K562 (cell line): ENCODE data around the gene PLCB4. TPM values are rescaled to one million over a fixed set of nuclear protein-coding genes. Genes with fewer than 3 reads are reported as not detected.

Experiments used
- ATAC-seq: fragments of 200-7000 bp; cut with Tn5 transposase; 3 replicates; pipeline ENCODE4 v1.9.1; 2020; ENCODE audit warnings: moderate library complexity
- BruUV-seq: library from RNA; stranded (reverse); fragments of 400-500 nt; replicated peaks from 2 replicates; lab custom pipeline; 2021; lab: Mats Ljungman, UMichigan
- CTCF ChIA-PET: fragments of 300-600 bp; formaldehyde crosslinking; extraction: SDS; loops from one replicate; lab custom pipeline; 2021; ENCODE audit warnings: low intra/inter-chr PET ratio; lab: Yijun Ruan, JAX
- POLR2A ChIA-PET: fragments of 300-600, 350-650 bp; sonication (Branson Sonifier 250); formaldehyde crosslinking; extraction: SDS; loops from one replicate; lab custom pipeline; 2021; ENCODE audit warnings: antibody characterized with exemption, inconsistent platforms; lab: Yijun Ruan, JAX
- DNase-seq, 4 experiments: peaks; one replicate each; pipeline versions ENCODE4 v3.0.0 to v3.0.0-alpha.2; 2011 to 2018; ENCODE audit warnings: low spot score in 3 of 4, mixed read lengths in 3 of 4; ENCODE audit errors: extremely low read depth in 1 of 4
- FAIRE-seq: peaks from 2 replicates; lab custom pipeline; 2011; peaks lifted over from hg19 to GRCh38; lab: Jason Lieb, UNC
- H2AFZ ChIP-seq: 2 replicates; pipeline ENCODE4 v1.6.0; 2011; ENCODE audit warnings: low read depth, low read length, control low read depth, inconsistent platforms
- H3K27ac ChIP-seq: fragments of 200-600 bp; 3 replicates; pipeline ENCODE4 v1.8.0; 2011; ENCODE audit warnings: low read depth, mild to moderate bottlenecking, control low read depth, inconsistent platforms, low read length, moderate library complexity, mixed read lengths; ENCODE audit errors: extremely low read depth
- H3K27me3 ChIP-seq, 2 experiments: fragments of 300-600 bp in 1 of 2; 2 replicates in 1 of 2; 3 replicates in 1 of 2; pipeline versions ENCODE4 v1.6.0 to v1.8.0; 2011; ENCODE audit warnings: inconsistent platforms in 2 of 2, low read length in 2 of 2, mild to moderate bottlenecking in 1 of 2, mixed read lengths in 1 of 2, moderate library complexity in 1 of 2; ENCODE audit not compliant: control insufficient read depth in 2 of 2, insufficient read depth in 2 of 2
- H3K36me3 ChIP-seq: fragments of 300-600 bp; 3 replicates; pipeline ENCODE4 v1.8.0; 2011; ENCODE audit warnings: mild to moderate bottlenecking, low read length, inconsistent platforms; ENCODE audit not compliant: control insufficient read depth, insufficient read depth
- H3K4me1 ChIP-seq, 2 experiments: fragments of 200-600 bp in 1 of 2; replicated peaks in 1 of 2; 2 replicates in 1 of 2; 3 replicates in 1 of 2; pipeline versions ENCODE4 v1.5.1 to v1.8.0; 2011; ENCODE audit warnings: inconsistent platforms in 2 of 2, low read length in 2 of 2, mild to moderate bottlenecking in 1 of 2, mixed read lengths in 1 of 2, moderate library complexity in 1 of 2; ENCODE audit not compliant: control insufficient read depth in 2 of 2, insufficient read depth in 2 of 2
- H3K4me2 ChIP-seq: 2 replicates; pipeline ENCODE4 v1.6.1; 2011; ENCODE audit warnings: low read length, control low read depth, inconsistent platforms, mixed read lengths; ENCODE audit not compliant: insufficient read depth
- H3K4me3 ChIP-seq: fragments of 200-600 bp; sonication (generic), shearing (Covaris generic); 2 replicates; pipeline ENCODE4 v1.5.1; 2016; ENCODE audit warnings: control low read depth, inconsistent platforms
- H3K79me2 ChIP-seq: fragments of 200-600 bp; 3 replicates; pipeline ENCODE4 v1.8.0; 2011; ENCODE audit warnings: low read length, inconsistent platforms; ENCODE audit not compliant: control insufficient read depth, insufficient read depth
- H3K9ac ChIP-seq, 2 experiments: 2 replicates each; pipeline versions ENCODE4 v1.6.0 to v1.6.1; 2011; ENCODE audit warnings: low read depth in 2 of 2, low read length in 2 of 2, control low read depth in 1 of 2, inconsistent platforms in 1 of 2, mild to moderate bottlenecking in 1 of 2, mixed read lengths in 1 of 2; ENCODE audit not compliant: insufficient read depth in 1 of 2
- H3K9me1 ChIP-seq: one replicate; pipeline ENCODE4 v1.6.0; 2011; ENCODE audit warnings: inconsistent platforms, mild to moderate bottlenecking, low read length, moderate library complexity; ENCODE audit not compliant: control insufficient read depth, insufficient read depth
- H3K9me3 ChIP-seq: replicated peaks from 2 replicates; pipeline ENCODE4 v1.5.1; 2011; ENCODE audit warnings: low read depth, low read length, inconsistent platforms; ENCODE audit not compliant: control insufficient read depth, insufficient read depth
- H4K20me1 ChIP-seq: replicated peaks from 2 replicates; pipeline ENCODE4 v1.6.1; 2011; ENCODE audit warnings: low read length, inconsistent platforms, mixed read lengths; ENCODE audit not compliant: control insufficient read depth, insufficient read depth
- DACH1 ChIP-seq: fragments of 450-650 bp; IDR thresholded peaks from 2 replicates; pipeline ENCODE4 v1.6.1; 2018; ENCODE audit not compliant: partially characterized antibody
- HNRNPUL1 ChIP-seq: fragments of 200-400 bp; formaldehyde crosslinking; IDR thresholded peaks from 2 replicates; pipeline ENCODE4 v1.6.1; 2017; ENCODE audit warnings: low read length
- MAFF ChIP-seq: IDR thresholded peaks from 2 replicates; pipeline ENCODE4 v1.6.1; 2012; ENCODE audit warnings: low read length, improper control_type of control experiment
- MEF2A ChIP-seq: IDR thresholded peaks from 2 replicates; pipeline ENCODE4 v1.6.1; 2011; ENCODE audit warnings: low read depth, mild to moderate bottlenecking, low read length, moderate library complexity; ENCODE audit not compliant: control insufficient read depth
- MXI1 ChIP-seq: IDR thresholded peaks from 2 replicates; pipeline ENCODE4 v1.6.1; 2011; ENCODE audit warnings: low read depth, mild to moderate bottlenecking, improper control_type of control experiment, low read length
- PBX2 ChIP-seq, 2 experiments: IDR thresholded peaks in 1 of 2; conservative IDR thresholded peaks in 1 of 2; 2 replicates each; pipeline ENCODE4 v1.6.1; 2016; ENCODE audit warnings: low read depth in 2 of 2, mild to moderate bottlenecking in 1 of 2, missing compliant biosample characterization in 1 of 2, missing genetic modification characterization in 1 of 2, moderate library complexity in 1 of 2
- RFX5 ChIP-seq: IDR thresholded peaks from 2 replicates; pipeline ENCODE4 v1.6.1; 2011; ENCODE audit warnings: low read depth, mild to moderate bottlenecking, improper control_type of control experiment, low read length
- RREB1 ChIP-seq: fragments of 250-450 bp; sonication (Bioruptor Pico); IDR thresholded peaks from 2 replicates; pipeline ENCODE4 v1.4.0; 2020
- SMARCA4 ChIP-seq: fragments of 450-650 bp; IDR thresholded peaks from 2 replicates; pipeline ENCODE4 v1.6.1; 2016
- ZNF184 ChIP-seq: sonication (generic); formaldehyde crosslinking; IDR thresholded peaks from 2 replicates; pipeline ENCODE4 v1.5.0; 2020; ENCODE audit warnings: missing genetic modification reagents
- ZNF311 ChIP-seq: fragments of 250-450 bp; sonication (Bioruptor Pico); IDR thresholded peaks from 2 replicates; pipeline ENCODE4 v1.4.0; 2020; ENCODE audit warnings: mild to moderate bottlenecking, moderate library complexity
- WGBS: fragments of 100-300 bp; shearing (Covaris generic); methylation state at CpG from one replicate; pipeline ENCODE4 v1.1.6; 2016; ENCODE audit warnings: low coverage, mixed read lengths; ENCODE audit not compliant: insufficient coverage; ENCODE audit errors: missing lambda C conversion rate; 5-methylcytosine and 5-hydroxymethylcytosine counted together
- in situ Hi-C: fragments of 300-500 bp; cut with MboI; formaldehyde crosslinking; loops from 4 replicates; pipeline ENCODE4 v1.15.0; 2018; ENCODE audit warnings: inconsistent platforms, mixed read lengths
- intact Hi-C: fragments of 100-400 bp; cut with micrococcal nuclease; formaldehyde crosslinking; loops from 2 replicates; pipeline ENCODE4 v1.14.2; 2022
- polyA plus RNA-seq, 8 experiments: library from polyadenylated mRNA; depleted of rRNA in 4 of 8; stranded (reverse) in 5 of 8; unstranded in 3 of 8; fragments of >200 nt; fragmentation: Nextera tagmentation in 2 of 8; fragmentation: Illumina TruSeq in 1 of 8; extraction: Ambion mirVana in 2 of 8; extraction: Trizol in 1 of 8; gene quantifications; 2 replicates each; pipeline versions ENCODE4 v1.2.1 to v1.2.3, GENCODE V29; 2011 to 2014; ENCODE audit warnings: inconsistent platforms in 1 of 8, missing spikeins in 1 of 8
- total RNA-seq, 7 experiments: library from RNA; depleted of rRNA in 6 of 7; stranded (reverse); fragments of >200 nt in 6 of 7; fragmentation: Illumina TruSeq in 2 of 7; extraction: Trizol in 2 of 7; gene quantifications; 2 replicates each; pipeline versions ENCODE4 v1.2.1 to v1.2.3, GENCODE V29; 2011 to 2021; ENCODE audit warnings: low replicate concordance in 1 of 7

Gene PLCB4
- total and polyA plus RNA-seq, 9 of the 15 experiments (the other 6 are each of a cell fraction or from before 2014, with no cell fraction given), result 0.20 to 2.9 (median 0.52) TPM

- no peak for ATAC-seq
- 2% methylated on average over 8 of the region's 8 CpGs for WGBS
- Histone ChIP-seq H3K79me2 (no peaks in the 10 kb centered on the region), H3K9ac (no peak overlapping the region), H3K4me3 (no peak overlapping the region), H3K27ac (no peak overlapping the region), H3K36me3 (no peaks in the 10 kb centered on the region), H3K9me1 (no peaks in the 10 kb centered on the region), H3K4me2 (no peak overlapping the region), H3K9me3 (no peaks in the 10 kb centered on the region), H3K27me3 (no peaks in the 10 kb centered on the region), H2AFZ (no peak overlapping the region), H4K20me1 (no peaks in the 10 kb centered on the region), H3K4me1 (no peaks in the 10 kb centered on the region)
- CTCF ChIA-PET, result no interaction called here
- intact Hi-C loops (no loop called here), in situ Hi-C loops (no loop called here)
- no TSS peak for BruUV-seq
- DNase-seq, result no peak
- no peak for FAIRE-seq
- POLR2A ChIA-PET, result no interaction called here
- TF ChIP-seq PBX2 (CRISPR knock-in tag; IDR thresholded peaks at IDR 0.05; ENCODE audit: low read depth) (no peak), PBX2 (tag; conservative IDR thresholded peaks at IDR 0.05; ENCODE audit: low read depth) (no peak), MEF2A (no peak), DACH1 (no peak), RFX5 (no peak), ZNF311 (CRISPR knock-in tag) (no peak), MXI1 (no peak), ZNF184 (CRISPR knock-in tag) (no peak), SMARCA4 (no peak), RREB1 (CRISPR knock-in tag) (no peak), MAFF (no peak), HNRNPUL1 (no peak)
Observed at GRCh38 chr20:9388160-9388812, 319.4 kb downstream of the PLCB4 start.
